SK-N-MC (cell line): ENCODE results near the gene KCNJ10.

Experiments used
- EZH2 ChIP-seq: fragments of 200-600 bp; sonication (generic); IDR thresholded peaks from one replicate; pipeline ENCODE4 v1.6.1; 2017; ENCODE audit warnings: antibody characterized with exemption
- FOXP2 ChIP-seq: optimal IDR thresholded peaks from 2 replicates; pipeline ENCODE3; 2011; ENCODE audit warnings: mild to moderate bottlenecking, moderate library complexity; ENCODE audit not compliant: insufficient read depth; ENCODE audit errors: extremely low read length, control extremely low read depth
- POLR2AphosphoS5 ChIP-seq: IDR thresholded peaks from 2 replicates; pipeline ENCODE4 v1.6.1; 2012; ENCODE audit warnings: mild to moderate bottlenecking, low read depth, low read length, borderline replicate concordance

GRCh38 chr1:160083968-160084770 lies 14.2 kb upstream of the KCNJ10 start:
- no peak for TF ChIP-seq EZH2
- no peak for TF ChIP-seq POLR2AphosphoS5
- TF ChIP-seq FOXP2, result no peak
